Measurements from ENCODE around the gene EDEM1. TPM values are rescaled to one million over a fixed set of nuclear protein-coding genes. Genes with fewer than 3 reads are reported as not detected.

EDEM1 gene
- total RNA-seq, 1 donor from 2014 or later = 16.3 TPM

DNA sequence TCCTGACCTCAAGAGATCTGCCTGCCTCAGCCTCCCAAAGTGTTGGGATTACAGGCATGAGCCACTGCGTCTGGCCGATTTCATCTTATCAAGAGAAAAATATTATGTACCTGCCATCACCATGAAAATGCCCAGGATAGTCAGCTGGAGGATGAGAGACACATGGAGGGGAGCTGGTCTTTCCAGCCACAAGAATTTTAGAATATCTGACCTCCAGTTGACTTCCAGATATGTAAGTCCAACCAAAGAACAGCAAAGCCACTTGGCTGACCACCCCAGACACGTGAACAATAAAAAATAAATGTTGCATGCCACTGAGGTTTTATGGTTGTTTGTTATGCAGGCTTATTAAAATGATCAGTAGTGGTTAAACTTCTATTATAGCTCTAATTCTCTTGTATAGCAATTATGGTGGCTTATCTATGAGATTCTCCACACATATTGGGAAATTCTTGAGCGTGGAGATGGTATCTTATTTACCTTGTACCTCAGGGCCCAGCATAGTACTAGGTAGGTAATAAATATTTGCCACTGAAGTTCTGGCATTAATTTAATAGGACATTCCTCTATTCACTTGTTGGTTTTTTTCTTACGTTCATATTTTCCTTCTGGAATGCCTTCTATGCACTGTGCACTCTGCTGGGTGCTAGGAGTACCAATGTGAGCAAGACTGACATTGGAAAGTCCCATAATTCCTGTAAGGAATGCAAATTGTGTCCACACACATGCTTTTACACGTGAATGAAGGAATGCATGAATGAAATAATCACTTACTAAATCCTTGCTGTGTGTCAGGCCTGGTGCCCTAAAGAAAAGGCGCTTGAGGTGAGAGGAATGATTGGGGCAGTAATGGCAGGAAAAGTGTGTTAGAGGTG is 77.6 kb downstream of the EDEM1 start:
- Mint-ChIP-seq H3K36me3 (ENCODE audit: unreplicated experiment) (no peaks in the 10 kb centered on the region), H3K27me3 (ENCODE audit: unreplicated experiment) (no peaks in the 10 kb centered on the region), H3K9me3 (ENCODE audit: unreplicated experiment) (peaks cover 2% of the 10 kb centered on the region), H3K27ac (ENCODE audit: unreplicated experiment) (no peak overlapping the region), H3K4me1 (ENCODE audit: low read depth, unreplicated experiment) (peaks cover 3% of the 10 kb centered on the region), H3K4me3 (ENCODE audit: unreplicated experiment) (no peak overlapping the region)
- DNase-seq = no peak
- no peak for TF ChIP-seq CTCF (IDR thresholded peaks at IDR 0.05; ENCODE audit: partially characterized antibody, unreplicated experiment)

DNA sequence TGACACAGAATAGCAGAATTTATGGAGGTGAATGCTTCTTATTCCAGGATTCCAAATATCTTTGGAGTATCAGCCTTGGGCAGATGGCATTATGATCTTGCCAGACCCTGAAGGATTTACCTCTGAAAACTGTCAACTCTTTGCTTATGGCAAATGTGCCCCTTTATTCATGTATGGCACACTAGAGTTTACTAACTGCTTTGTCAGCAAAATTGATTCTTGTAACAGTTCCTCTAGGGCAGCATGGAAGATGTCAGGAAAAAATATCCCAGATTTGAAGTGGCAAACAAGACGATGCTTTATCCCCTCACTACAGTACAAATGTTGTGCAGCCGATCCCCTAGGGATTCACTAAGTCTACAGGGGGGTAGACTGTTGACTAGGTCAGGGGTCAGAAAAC is 79.7 kb downstream of the EDEM1 start:
- Mint-ChIP-seq H3K27ac (ENCODE audit: unreplicated experiment) (no peak overlapping the region), H3K4me3 (ENCODE audit: unreplicated experiment) (no peak overlapping the region), H3K27me3 (ENCODE audit: unreplicated experiment) (no peaks in the 10 kb centered on the region), H3K4me1 (ENCODE audit: low read depth, unreplicated experiment) (peaks cover 3% of the 10 kb centered on the region), H3K36me3 (ENCODE audit: unreplicated experiment) (no peaks in the 10 kb centered on the region), H3K9me3 (ENCODE audit: unreplicated experiment) (no peaks in the 10 kb centered on the region)
- no peak for DNase-seq
- TF ChIP-seq CTCF (IDR thresholded peaks at IDR 0.05; ENCODE audit: partially characterized antibody, unreplicated experiment) = no peak

GRCh38 chr3:5267889-5268288 is 80.4 kb downstream of the EDEM1 start:
- H3K4me3 Mint-ChIP-seq (ENCODE audit: unreplicated experiment) = no peak overlapping the region
- no peaks in the 10 kb centered on the region for H3K27me3 Mint-ChIP-seq (ENCODE audit: unreplicated experiment)
- peaks cover 3% of the 10 kb centered on the region for H3K4me1 Mint-ChIP-seq (ENCODE audit: low read depth, unreplicated experiment)
- TF ChIP-seq CTCF (IDR thresholded peaks at IDR 0.05; ENCODE audit: partially characterized antibody, unreplicated experiment) = no peak
- no peaks in the 10 kb centered on the region for H3K36me3 Mint-ChIP-seq (ENCODE audit: unreplicated experiment)
- H3K27ac Mint-ChIP-seq (ENCODE audit: unreplicated experiment) = no peak overlapping the region
- no peak for DNase-seq
- no peaks in the 10 kb centered on the region for H3K9me3 Mint-ChIP-seq (ENCODE audit: unreplicated experiment)

Small RNAs within 50 kb of the gene (microRNA-seq; reads per million reads assigned to microRNA genes)
- gene MIR4790 (ENCODE audit: unreplicated experiment) = not detected

Other genes with a start within 250 kb of the EDEM1 start
- 0.22 TPM for gene BHLHE40, start 208.3 kb upstream of the EDEM1 start, total RNA-seq (ENCODE audit: unreplicated experiment)
- gene ARL8B, start 65.4 kb upstream of the EDEM1 start, total RNA-seq (ENCODE audit: unreplicated experiment) = 33.9 TPM

All from glutamatergic neuron (in vitro differentiated cells).